HepG2 (cell line): ENCODE results near the gene ID3. TPM values are rescaled to one million over a fixed set of nuclear protein-coding genes. Genes with fewer than 3 reads are reported as not detected.

Source experiments
- DR1 ChIP-seq: sonication (generic); formaldehyde crosslinking; IDR thresholded peaks from 2 replicates; pipeline ENCODE4 v1.8.0; 2021; ENCODE audit warnings: mild to moderate bottlenecking, missing genetic modification reagents, inconsistent platforms
- GLMP ChIP-seq: sonication (generic); formaldehyde crosslinking; IDR thresholded peaks from 2 replicates; pipeline ENCODE4 v1.9.0; 2021; ENCODE audit warnings: missing genetic modification reagents, mild to moderate bottlenecking, borderline replicate concordance
- HDAC1 ChIP-seq: sonication (generic); formaldehyde crosslinking; IDR thresholded peaks from 2 replicates; pipeline ENCODE4 v1.5.1; 2020; ENCODE audit warnings: mild to moderate bottlenecking, missing genetic modification reagents
- MLXIP ChIP-seq: sonication (generic); formaldehyde crosslinking; IDR thresholded peaks from 2 replicates; pipeline ENCODE4 v1.9.0; 2021; ENCODE audit warnings: missing genetic modification reagents, borderline replicate concordance
- NCOR1 ChIP-seq: fragments of 200-600 bp; sonication (generic); IDR thresholded peaks from 2 replicates; pipeline ENCODE4 v1.7.0; 2017; ENCODE audit warnings: antibody characterized with exemption, low read length, borderline replicate concordance
- PHF5A ChIP-seq: IDR thresholded peaks from one replicate; pipeline ENCODE4 v1.6.1; 2018; ENCODE audit warnings: low read depth, missing genetic modification reagents; ENCODE audit not compliant: unreplicated experiment
- RXRA ChIP-seq: sonication (generic); formaldehyde crosslinking; IDR thresholded peaks from 2 replicates; pipeline ENCODE4 v1.5.1; 2020; ENCODE audit warnings: missing genetic modification reagents
- SMARCE1 ChIP-seq: fragments of 450-650 bp; IDR thresholded peaks from 2 replicates; pipeline ENCODE4 v1.6.1; 2017; ENCODE audit warnings: borderline replicate concordance
- SRSF1 ChIP-seq: fragments of 200-400 bp; formaldehyde crosslinking; optimal IDR thresholded peaks from 2 replicates; pipeline ENCODE3; 2017; ENCODE audit warnings: mild to moderate bottlenecking, low read depth, low read length, moderate library complexity
- ZBTB20 ChIP-seq: sonication (generic); formaldehyde crosslinking; IDR thresholded peaks from 2 replicates; pipeline ENCODE4 v1.8.1; 2023; ENCODE audit warnings: missing genetic modification reagents, low read depth, mild to moderate bottlenecking, borderline replicate concordance
- ZNF224 ChIP-seq: sonication (generic); formaldehyde crosslinking; IDR thresholded peaks from 2 replicates; pipeline ENCODE4 v1.5.0; 2020; ENCODE audit warnings: mild to moderate bottlenecking, missing genetic modification reagents
- ZNF431 ChIP-seq: sonication (generic); formaldehyde crosslinking; IDR thresholded peaks from 2 replicates; pipeline ENCODE4 v1.9.0; 2022; ENCODE audit warnings: missing genetic modification reagents, low read depth, mild to moderate bottlenecking, borderline replicate concordance
- ZXDC ChIP-seq: sonication (generic); formaldehyde crosslinking; IDR thresholded peaks from 2 replicates; pipeline ENCODE4 v1.5.0; 2020; ENCODE audit warnings: mild to moderate bottlenecking, missing genetic modification reagents
- polyA plus RNA-seq, 8 experiments: library from polyadenylated mRNA; depleted of rRNA in 3 of 8; stranded (reverse) in 7 of 8; unstranded in 1 of 8; fragments of >200 nt; fragmentation: Illumina TruSeq in 4 of 8; extraction: Trizol in 4 of 8; gene quantifications; 2 replicates each; pipeline versions ENCODE4 v1.2.1 to v1.2.3, GENCODE V29; 2011 to 2016; ENCODE audit warnings: low read depth in 4 of 8, missing spikeins in 1 of 8, mixed read lengths in 1 of 8; ENCODE audit not compliant: insufficient read depth in 1 of 8
- total RNA-seq, 5 experiments: library from RNA; depleted of rRNA; stranded (reverse); fragments of >200 nt; fragmentation: Illumina TruSeq; extraction: Trizol; gene quantifications; 2 replicates each; pipeline ENCODE4 v1.2.3, GENCODE V29; 2016; ENCODE audit warnings: low read depth in 1 of 5
- TF ChIP-seq, protein P1 (sequence below), 2 experiments: sonication (generic) in 1 of 2; formaldehyde crosslinking in 1 of 2; IDR thresholded peaks; 2 replicates each; pipeline versions ENCODE4 v1.4.0 to v1.6.1; 2016 to 2020; ENCODE audit warnings: borderline replicate concordance in 1 of 2, low read depth in 1 of 2, mild to moderate bottlenecking in 1 of 2, missing genetic modification reagents in 1 of 2
- TF ChIP-seq, protein P2 (sequence below): sonication (generic); formaldehyde crosslinking; IDR thresholded peaks from 2 replicates; pipeline ENCODE4 v1.4.0; 2020; ENCODE audit warnings: missing genetic modification reagents

ID3 gene
- total and polyA plus RNA-seq, 2 of the 13 experiments (the other 11 are each of a cell fraction or from before 2014, with no cell fraction given): 64.8 to 115 TPM

DNA sequence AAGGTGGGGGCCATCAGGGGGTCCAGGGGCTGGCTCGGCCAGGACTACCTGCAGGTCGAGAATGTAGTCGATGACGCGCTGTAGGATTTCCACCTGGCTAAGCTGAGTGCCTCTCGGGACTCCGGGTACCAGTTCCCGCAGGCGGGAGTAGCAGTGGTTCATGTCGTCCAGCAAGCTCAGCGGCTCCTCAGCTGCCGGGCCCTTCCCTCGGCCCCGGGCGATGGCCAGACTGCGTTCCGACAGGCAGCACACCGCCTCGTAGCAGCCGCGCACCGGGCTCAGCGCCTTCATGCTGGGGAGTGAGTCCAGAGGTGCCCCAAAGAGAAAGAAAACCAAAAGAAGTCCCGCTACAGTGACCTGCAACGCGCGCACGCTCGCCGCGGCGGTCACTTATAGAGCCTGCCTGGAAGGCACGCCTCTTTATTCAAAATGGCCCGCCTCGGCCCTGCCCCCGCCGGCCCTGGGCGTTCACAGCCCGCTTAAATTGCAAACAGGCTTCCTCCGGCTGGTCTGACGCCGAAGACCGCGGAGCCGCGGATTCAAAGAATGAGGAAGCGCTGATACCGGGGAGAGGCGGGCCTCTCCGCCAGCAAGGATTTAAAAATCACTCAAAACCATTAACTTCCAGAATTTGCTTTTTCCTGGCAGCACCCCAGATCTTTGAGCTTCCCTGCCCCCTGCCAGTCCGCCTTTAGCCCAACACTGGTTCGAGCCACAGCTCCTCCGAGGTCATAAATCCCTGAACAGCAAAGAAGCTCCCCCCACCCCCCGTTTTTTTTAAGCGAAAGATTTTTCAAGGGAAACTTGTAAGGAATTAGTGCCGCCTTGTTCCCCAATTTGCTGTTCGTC is at the start of gene ID3 (continued):
- TF ChIP-seq, protein P1, sequence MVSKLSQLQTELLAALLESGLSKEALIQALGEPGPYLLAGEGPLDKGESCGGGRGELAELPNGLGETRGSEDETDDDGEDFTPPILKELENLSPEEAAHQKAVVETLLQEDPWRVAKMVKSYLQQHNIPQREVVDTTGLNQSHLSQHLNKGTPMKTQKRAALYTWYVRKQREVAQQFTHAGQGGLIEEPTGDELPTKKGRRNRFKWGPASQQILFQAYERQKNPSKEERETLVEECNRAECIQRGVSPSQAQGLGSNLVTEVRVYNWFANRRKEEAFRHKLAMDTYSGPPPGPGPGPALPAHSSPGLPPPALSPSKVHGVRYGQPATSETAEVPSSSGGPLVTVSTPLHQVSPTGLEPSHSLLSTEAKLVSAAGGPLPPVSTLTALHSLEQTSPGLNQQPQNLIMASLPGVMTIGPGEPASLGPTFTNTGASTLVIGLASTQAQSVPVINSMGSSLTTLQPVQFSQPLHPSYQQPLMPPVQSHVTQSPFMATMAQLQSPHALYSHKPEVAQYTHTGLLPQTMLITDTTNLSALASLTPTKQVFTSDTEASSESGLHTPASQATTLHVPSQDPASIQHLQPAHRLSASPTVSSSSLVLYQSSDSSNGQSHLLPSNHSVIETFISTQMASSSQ (IDR thresholded peaks at IDR 0.05; ENCODE audit: low read depth): no peak
- TF ChIP-seq, protein P1 (CRISPR knock-in tag; IDR thresholded peaks at IDR 0.05; ENCODE audit: borderline replicate concordance): no peak
- TF ChIP-seq ZBTB20 (CRISPR knock-in tag) (no peak), MLXIP (CRISPR knock-in tag) (no peak), DR1 (CRISPR knock-in tag) (peak; percentile 100), ZXDC (CRISPR knock-in tag) (no peak), ZNF224 (CRISPR knock-in tag) (0 out of 2 replicates have a peak, but pooled peaks have one; percentile 64), GLMP (CRISPR knock-in tag) (no peak), PHF5A (CRISPR knock-in tag) (peak; percentile 20), SMARCE1 (no peak), SRSF1 (no peak), ZNF431 (CRISPR knock-in tag) (no peak), NCOR1 (0 out of 2 replicates have a peak, but pooled peaks have one; percentile 13), HDAC1 (CRISPR knock-in tag) (peak; percentile 55; the same call in 1 of the 2 replicates), RXRA (no peak)
- TF ChIP-seq, protein P2, sequence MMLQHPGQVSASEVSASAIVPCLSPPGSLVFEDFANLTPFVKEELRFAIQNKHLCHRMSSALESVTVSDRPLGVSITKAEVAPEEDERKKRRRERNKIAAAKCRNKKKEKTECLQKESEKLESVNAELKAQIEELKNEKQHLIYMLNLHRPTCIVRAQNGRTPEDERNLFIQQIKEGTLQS (CRISPR knock-in tag): 0 out of 2 replicates have a peak, but pooled peaks have one; percentile 10
